Hair follicular keratinocyte (primary cell): ENCODE measurements around the gene CATSPERB. TPM values are rescaled to one million over a fixed set of nuclear protein-coding genes. Genes with fewer than 3 reads are reported as not detected.

Source experiments
- total RNA-seq: library from RNA; depleted of rRNA; stranded (reverse); fragments of >200 nt; gene quantifications from 2 replicates; pipeline ENCODE4 v1.2.3, GENCODE V29; 2015

CATSPERB gene
- total RNA-seq: not detected in 2 replicates

GRCh38 chr14:91731986-91732385, at the start of gene CATSPERB:
TSS of gene CATSPERB (minus strand) at chr14:91732086. CDS start at chr14:91729479, 2,607 bp downstream.

Other genes with a start within 250 kb of the CATSPERB start
- gene PPP4R3A, start 221.8 kb downstream of the CATSPERB start, total RNA-seq: 37.7 TPM in 2 replicates
- 9.6 and 15.1 TPM in 2 replicates for gene TC2N, start 135.4 kb upstream of the CATSPERB start, total RNA-seq
- gene FBLN5, start 215.6 kb upstream of the CATSPERB start, total RNA-seq: 0.31 and 1.4 TPM in 2 replicates